Stimulated activated CD8-positive, alpha-beta memory T cell treated with anti-CD3 and anti-CD28 coated beads, Interleukin-7, amount 100 ng/mL, for 24 hours (primary cell): ENCODE results near the gene TCF7.

Experiments used
- DNase-seq: peaks from one replicate; pipeline ENCODE4 v3.0.0-alpha.2; 2020; ENCODE audit warnings: low read depth

TCF7 gene

GRCh38 chr5:134091626-134092121 lies 22.8 kb upstream of the TCF7 start:
- DNase-seq = no peak

- DNase-seq = no peak
These were observed 21.6 kb upstream of the TCF7 start for GRCh38 chr5:134092875-134093274.

GRCh38 chr5:134093351-134093750 lies 21.1 kb upstream of the TCF7 start:
- no peak for DNase-seq

DNA sequence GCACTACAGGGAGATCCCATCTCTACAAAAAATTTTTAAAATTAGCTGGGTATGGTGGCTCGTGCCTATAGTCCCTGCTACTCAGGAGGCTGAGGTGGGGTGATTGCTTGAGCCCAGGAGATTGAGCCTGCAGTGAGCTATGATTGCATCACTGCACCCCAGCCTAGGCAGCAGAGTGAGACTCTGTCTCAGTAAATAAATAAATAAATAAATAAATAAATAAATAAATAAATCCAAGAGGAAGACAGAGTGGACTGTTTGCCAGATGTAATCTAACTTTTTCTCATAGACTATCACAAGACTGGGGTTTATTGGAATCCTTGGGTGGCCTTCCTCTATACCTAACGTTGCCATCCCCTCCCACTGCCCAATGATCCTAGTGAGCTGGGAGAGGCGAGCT lies 19.2 kb upstream of the TCF7 start:
- no peak for DNase-seq

DNA sequence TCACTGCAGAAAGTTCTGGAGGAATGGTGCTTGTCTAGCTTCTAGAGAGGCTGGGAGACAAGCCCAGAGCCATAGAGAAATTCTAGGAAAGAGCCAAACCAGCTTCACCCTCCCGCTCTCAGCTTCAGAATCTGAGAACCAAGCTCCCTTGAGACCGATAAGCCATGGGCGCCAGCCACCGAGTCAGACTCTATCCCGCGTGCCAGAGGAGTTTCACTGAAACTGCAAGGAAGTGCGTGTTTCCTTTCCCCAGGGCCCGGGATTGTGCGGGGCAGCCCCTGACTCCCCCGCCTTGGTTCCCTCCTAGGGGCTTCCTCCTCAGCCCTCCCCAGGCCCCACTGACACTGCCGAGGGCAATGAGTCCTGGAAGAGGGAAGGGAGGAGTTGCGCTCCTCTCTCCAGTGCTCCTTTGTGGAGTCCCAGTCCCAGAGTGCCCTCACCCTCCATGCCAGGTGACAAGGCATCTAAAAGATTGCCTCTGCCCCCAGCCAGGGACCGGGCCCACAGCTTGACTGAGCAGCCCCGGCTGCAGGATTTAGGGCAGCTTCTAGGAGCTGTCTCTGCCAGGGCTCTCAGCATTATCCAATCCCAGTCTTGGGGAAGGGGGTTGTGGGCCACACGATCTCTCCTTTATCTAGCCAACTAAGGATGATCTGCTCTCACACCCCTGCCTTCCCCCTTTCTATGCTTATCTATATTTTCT lies 18.4 kb upstream of the TCF7 start:
- no peak for DNase-seq

DNA sequence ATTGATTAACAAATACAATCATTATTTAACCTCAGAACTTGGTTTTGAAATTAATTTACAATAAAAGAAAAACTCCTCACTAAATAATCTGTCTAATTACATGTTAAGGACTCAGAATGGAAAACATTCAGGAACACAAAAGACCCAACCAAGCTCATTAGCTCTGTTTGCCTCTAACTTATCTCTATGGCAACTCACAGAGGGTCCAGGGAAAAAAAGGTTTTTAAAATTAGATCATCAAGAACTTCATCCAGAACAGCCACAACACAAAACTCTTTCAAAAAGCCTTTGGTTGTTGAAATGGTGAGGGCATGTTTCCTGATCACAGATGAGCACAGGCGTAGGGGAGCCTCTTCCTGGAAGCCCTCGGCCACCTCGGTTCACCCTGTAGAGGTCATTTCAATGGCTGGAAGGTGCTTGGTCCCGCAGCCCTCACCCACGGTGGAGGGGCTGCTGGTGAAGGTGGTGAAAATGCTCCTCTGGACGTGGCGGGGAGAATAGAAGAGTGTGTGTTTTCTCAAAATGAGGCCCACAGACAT lies 17.2 kb upstream of the TCF7 start:
- no peak for DNase-seq

- DNase-seq = no peak
These were observed 15.8 kb upstream of the TCF7 start for GRCh38 chr5:134098690-134099089.

- DNase-seq = no peak
These were observed 15.1 kb upstream of the TCF7 start for GRCh38 chr5:134099288-134099872.

DNA sequence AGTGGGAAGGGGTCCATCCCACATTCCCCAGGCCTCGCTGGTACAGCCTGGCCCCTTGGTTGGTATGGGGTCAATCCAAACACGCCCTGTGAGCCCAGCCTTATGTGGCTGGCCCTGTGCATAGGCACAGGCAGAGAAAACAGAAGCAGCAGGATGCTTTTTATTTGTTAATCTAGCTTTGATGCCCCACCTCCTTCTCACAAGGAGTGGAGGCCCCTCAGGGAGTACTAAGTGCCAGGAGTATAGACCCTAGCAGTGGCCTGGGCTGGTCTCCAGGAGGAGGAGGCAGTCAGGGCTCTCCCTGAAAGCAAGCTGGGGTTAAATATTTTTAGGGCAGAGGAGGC lies 14.6 kb upstream of the TCF7 start:
- DNase-seq = no peak

DNA sequence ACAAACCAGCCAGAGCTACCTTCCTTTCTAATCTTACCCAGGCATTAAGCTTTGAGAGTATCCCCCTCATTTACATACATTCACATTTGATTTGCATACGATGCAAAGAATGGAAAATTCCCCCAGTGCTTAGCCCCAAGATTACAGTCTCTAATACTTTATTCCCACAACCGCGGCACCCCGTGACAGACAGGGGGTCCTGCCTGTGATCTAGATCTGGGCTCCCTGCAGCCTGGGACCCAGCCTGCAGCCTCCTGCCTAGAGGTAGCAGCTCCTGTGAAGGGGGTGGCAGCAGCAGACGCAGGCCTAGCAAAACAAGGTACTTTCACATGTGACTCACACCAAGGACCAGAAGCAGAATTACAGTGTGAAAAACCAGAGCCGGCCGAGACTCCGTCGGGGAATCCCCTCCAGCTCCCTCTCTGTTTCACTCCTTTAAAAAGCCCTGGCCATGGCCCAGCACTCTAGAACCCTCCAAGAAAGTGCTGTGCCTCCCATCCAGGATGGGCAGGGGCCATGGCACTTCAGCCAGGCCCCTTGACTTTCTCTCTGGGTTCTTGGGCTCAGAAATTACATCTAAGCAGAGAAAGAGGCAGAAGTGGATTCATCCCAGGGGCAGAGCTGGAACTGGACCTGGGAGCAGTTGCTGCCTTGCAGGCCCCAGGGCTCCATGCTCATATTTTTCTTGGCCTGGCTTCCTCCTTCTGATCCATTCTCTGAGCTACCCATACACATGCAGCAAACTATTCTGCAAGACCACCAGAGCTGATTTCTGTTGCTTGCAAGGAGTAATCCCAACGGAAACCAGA lies 14.0 kb upstream of the TCF7 start:
- DNase-seq = peak; percentile 60

DNA sequence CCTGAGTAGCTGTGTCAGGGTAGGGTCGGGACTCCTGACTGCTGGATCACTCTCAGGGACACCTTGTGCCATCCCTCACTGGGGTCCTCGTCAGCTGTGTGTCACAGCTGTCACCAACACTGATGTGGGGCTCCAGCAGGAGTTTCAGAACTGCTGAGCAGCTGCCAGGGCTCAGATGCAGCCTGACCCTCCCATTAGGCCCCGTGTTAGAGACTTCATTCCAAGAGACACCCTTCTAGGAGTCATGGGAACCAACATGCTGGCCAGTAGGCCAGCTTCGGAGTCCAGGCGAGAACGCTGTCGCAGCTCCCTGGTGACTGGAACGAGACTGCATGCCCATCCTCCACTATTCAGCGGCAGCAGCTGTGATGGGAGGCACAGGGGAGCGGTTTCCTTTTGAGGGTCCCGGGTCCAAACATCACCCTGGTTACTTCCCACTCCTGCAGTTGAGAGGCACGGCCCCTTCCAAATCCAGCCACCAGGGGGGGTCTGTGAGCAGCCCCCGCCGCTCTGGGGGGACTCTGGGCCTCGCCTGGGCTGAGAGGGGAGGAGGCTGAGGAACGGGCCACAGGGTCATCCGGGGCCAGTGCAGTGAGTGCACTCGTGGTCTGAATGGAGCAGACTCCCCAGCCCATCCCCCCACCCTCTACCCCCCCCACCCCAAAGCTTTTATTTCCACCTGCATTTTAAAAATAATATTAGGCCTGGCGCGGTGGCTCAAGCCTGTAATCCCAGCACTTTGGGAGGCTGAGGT lies 12.6 kb upstream of the TCF7 start:
- peak; percentile 53 for DNase-seq

- no peak for DNase-seq
These were observed 11.1 kb upstream of the TCF7 start for GRCh38 chr5:134103397-134103796.

- DNase-seq = no peak
These were observed 10.4 kb upstream of the TCF7 start for GRCh38 chr5:134103998-134104654.

GRCh38 chr5:134106991-134107701 lies 7.3 kb upstream of the TCF7 start:
- no peak for DNase-seq

GRCh38 chr5:134107779-134108178 lies 6.7 kb upstream of the TCF7 start:
- DNase-seq = no peak

DNA sequence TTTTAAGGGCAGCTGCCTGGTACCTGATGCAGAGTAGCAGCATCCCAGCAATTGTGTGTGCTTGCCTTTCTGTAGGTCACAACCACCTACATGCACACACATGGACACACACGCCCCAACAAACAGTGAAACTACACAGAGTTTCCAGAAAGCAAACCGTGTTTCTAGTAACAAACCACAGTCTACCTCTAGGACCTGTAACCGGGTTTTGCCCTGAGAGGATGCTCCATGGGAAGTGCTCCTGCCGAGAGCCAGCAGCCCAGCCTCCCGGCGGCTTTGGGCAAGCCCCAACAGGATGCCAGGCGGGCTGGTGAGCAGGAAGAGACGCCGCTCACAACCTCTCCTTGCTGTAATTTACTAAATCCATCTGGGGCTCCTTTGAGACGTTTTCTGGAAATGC lies 4.1 kb upstream of the TCF7 start:
- no peak for DNase-seq

DNA sequence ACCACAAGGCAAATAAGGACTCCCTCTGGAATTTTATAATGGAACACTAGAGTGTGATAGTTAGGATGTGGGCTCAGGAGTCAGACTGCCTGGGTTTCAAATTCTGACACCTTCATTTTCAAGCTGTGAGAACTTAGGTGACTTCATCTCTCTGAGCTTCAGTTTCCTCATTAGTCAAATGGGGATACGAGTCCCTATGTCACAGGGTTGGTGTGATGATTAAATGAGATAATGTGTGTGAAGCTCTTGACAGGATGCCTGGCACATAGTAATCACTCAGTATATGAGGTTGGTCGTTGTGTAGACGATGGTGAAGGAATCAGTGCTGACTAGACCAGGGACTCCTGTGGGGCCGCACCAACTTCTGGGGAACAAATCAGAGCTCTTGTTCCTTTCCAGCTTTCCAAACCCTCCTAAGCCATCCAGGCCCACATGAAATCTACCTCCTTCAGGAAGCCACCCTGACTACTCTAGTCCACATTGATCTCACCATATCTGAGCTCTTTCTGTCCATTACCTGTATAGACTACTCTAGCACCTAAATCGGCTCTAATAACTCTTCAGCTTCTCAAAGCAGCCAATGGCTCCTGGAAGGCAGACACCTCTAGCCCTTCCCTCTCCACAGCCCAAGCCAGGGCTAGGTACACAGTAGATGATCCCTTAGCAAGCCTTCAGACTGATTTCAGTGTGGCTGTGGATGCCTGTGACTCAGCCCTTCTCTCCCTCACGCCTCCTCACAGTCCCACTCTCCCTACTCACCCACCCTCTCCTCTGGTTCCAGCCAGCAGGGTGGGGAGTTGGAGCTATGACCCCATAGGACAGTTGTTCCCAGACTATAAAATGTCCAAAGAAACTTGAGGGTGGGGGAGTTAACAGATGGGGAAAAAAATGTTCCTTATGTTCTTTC lies 2.5 kb upstream of the TCF7 start:
- no peak for DNase-seq

DNA sequence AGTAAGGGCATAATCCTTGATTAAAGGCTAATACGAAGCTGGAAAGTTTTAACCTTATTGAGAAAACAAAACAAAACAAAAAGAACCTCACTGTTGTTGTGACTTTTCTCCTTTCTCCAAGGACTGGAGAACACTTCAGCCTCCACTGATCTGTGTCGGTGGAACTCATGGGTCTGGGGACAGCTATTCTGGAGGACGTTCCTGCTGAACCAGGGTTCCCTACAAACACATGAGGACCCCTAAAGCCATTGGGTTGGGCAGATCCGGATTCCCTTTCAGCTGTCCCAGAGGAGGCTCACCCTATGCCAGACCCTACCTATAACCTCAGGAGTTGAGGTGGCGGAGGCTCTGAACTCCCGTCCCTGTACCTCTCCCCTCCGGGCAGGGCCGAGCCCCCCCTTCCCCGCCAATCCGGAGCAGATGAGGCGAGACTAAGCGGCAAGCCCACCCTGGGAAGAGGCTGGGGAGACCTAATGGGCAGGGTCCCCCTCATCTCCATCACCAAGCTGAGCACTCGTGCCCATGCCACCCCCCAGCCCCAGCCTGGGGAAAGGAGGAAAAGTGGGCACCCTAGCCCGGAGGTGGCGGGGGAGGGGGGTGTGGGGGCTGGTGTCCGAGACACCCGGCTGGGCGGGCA lies 1.6 kb upstream of the TCF7 start:
- DNase-seq = no peak

DNA sequence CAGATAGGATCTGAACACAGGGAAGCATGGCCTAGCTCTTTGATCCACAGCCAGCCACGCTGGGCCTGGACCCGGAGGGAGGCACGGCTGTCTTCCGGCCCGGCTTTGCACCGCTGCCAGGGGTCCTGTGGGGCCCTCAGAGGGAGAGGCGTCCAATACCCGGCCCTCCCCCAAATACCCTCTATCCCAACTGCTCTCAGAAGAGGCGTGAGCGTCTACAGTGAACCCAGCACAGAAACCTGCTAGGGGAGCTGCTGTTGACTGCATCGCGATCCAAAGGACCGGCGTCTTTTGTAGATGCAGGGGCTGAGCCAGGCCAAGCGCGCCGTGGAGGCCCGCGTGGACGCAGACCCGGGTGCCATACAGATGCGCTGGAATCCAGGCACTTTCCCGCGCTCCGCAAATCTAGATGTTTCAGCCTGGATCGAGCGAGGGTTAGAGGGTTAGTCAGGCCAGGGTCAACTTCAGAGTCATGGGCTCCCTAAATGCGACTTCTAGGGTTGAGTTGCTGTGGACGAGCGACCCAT lies 1.1 kb upstream of the TCF7 start:
- no peak for DNase-seq
